ENCODE data around the gene ITCH.
"Not testable (repeated sequence)": the region's sequence is repeated elsewhere in the genome, so short reads cannot be mapped to it uniquely, and the experiment has no call there.

ITCH gene

DNA sequence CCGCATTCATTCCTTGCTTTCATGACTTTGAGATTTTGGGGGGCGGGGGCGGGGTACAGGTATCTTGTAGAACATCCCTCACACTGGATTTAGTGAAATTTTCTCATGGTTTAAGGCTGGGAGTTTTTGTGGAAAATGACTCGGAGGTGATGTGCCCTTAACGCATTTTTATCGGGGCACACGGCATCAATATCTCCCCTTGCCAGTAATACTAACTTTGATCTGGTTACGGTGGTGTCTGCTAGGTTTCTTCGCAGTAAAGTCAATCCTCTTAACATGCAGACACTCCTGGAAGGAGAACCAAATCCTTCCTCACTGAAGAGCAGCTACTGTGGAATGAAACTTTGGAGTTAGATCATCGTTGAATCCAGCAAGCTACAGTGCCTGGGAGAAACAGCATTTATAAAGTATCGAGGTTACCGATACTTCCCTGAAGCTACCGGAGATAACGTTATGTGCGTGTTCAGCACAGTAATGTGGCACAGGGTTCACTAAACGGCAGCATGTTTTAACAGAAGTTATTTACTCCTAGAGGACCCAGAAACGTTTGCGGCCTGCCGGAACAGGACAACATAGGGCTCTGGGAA lies 151.9 kb downstream of the ITCH start:
- no peak for DNase-seq

DNA sequence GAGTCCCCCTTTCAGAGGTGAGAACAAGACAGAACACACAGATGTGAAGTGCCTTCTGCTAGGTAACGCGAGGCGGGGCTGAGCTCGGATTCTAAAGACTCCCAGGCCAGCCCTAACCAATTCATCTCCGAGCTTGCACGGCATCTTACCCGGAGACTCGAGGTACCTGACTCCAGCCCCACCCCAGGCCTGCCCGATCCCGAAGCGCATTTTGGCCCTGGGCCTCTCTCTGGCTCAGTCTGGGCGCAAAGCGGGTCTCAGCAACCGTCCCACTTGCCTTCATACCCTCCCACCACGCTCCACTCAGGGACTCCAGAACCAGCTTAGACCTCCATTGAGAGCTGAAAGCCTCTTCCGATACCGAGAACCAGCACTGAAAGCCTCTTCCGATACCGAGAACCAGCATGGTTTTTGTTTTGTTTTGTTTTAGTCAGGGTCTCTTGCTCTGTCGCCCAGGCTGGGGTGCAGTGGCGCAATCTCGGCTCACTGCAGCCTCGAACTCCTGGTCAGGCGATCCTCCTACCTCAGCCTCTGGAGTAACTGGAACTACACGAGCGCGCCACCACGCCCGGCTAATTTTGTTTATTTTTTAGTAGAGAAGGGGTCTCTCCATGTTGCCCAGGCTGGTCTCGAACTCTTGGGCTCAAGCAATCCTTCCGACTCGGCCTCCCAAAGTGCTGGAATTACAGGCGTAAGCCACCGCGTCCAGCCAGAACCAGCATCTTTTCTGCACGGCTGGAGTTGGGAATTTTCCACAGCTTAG lies 152.6 kb downstream of the ITCH start:
- DNase-seq = peak; percentile 68

DNA sequence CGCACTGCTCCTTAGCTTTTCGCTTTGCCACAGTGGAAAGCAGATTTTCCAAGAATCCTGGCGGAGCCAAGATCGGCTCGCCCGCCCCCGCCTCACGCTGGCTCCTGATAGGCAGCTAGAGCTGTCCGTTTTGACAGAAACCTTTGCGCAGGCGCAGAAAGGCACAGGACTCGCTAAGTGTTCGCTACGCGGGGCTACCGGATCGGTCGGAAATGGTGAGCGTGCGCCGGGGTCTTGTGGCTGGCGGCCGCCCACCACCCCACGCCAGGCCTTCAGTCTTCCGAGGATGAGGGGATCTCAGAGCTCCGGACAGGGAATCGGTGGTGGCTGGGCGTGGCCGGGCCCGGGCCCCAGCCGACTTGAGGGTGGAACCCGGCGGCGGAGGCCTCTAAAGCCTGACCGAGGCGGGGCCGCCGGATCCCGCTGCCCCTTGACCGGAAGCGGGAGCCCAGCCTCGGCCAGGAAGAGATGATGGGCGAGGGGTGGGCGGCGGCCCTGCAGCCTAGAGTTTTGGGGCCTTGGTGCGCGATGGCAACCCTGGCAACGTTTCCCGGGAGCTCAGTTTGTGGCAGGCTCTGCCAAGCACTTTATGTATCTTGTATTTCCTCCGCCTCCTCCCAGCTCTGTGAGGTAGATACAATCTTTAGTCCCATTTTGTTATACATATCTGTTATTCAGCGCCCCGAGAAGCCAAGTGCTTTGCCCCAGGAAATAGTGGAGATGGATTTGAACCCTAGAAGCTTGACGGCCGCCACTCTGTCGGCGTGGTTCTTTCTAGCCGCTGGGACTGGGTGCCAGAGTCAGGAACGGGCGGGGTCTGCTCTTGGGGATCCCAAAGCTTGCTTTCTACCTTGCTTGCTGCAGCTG lies 153.4 kb downstream of the ITCH start, which contains the start of gene DYNLRB1:
Gene DYNLRB1, plus strand, starts transcription at position 176 of the 867 bp plus-strand sequence. Its CDS starts 37 bp downstream, at position 213.
- DNase-seq = peak; percentile 97

DNA sequence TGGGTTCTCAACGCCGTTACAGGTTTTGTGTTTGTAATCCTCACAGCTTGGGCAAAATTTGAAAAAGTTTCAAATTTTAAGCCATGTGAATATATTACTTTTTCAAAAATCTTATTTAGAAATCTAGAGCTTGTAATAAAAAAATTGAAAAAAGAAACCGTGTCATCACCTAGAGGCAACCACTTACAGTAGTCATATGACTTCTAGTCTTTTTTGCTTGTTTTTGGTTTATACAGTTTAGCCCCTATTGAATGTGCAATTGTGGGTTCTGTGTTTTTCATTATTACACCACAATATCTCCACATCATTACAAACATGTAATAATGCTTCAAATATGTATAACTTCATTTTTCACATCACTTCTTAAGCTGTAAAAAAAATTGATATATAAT lies 154.0 kb downstream of the ITCH start:
- no peak for DNase-seq

DNA sequence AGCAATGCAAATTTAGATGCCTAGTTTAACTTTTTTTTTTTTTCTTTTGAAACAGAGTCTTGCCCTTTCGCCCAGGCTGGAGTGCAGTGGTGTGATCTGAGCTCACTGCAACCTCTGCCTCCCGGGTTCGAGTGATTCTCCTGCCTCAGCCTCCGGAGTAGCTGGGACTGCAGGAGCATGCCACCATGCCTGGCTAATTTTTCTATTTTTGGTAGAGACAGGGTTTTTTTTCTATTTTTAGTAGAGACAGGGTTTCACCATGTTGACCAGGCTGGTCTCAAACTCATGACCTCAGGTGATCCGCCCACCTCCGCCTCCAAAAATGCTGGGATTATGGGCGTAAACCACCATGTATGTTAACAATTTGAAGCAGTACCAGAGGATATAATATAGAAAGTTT lies 155.8 kb downstream of the ITCH start:
- not testable (repeated sequence) for DNase-seq

DNA sequence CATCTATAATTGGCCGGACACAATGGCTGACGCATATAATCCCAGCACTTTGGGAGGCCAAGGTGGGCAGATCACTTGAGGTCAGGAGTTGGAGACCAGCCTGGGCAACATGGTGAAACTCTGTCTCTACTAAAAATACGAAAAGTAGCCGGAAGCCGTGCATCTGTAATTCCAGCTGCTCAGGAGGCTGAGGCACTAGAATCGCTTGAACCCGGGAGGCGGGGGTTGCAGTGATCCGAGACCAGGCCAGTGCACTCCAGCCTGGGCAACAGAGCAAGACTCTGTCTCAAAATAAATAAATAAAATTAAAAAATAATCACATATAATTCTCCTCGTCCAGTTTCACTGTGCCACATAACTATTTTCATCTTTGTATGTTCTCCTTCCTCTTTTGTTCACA lies 156.8 kb downstream of the ITCH start:
- not testable (repeated sequence) for DNase-seq

DNA sequence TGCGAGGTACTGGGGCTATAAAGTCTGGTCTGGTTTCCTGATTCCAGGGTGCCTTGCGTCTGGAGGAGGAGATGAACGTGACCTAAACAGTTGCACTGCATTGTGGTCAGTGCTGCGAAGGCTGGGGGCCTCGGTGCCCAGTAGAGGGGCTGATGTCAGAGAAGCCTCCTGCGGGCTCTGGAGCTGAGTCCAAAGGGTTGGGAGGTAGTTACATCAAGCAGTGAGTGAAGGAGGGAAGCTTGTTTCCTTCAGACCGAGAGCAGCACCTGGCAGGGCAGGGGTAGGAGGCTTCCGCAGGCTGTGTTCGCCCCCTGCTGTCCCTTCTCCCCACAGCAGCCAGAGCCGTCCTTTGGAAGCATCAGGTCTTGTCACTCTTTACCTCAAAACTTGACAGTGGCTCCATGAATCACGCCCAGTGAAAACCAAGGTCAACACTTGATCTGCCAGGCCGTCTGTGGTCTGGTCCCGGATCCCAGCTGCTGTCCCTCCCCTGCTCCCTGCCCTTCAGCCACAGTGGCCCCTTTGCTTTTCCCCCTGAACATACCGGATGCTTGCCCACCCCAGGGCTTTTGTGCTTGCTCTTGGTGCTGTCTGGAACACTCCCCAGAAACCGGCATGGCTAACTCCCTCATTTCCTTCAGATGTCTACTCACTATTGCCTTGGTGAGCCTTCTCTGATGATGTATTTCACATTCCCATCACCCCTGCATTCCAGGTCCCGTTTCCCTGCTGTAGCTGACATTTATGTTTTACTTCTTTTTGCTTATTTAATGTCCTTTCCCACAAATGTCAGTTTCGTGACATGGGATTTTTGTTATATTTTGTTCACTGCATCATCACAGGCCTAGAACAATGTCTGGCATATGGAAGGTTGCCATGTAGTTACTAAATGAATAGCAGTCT lies 160.1 kb downstream of the ITCH start:
- DNase-seq = peak; percentile 33

DNA sequence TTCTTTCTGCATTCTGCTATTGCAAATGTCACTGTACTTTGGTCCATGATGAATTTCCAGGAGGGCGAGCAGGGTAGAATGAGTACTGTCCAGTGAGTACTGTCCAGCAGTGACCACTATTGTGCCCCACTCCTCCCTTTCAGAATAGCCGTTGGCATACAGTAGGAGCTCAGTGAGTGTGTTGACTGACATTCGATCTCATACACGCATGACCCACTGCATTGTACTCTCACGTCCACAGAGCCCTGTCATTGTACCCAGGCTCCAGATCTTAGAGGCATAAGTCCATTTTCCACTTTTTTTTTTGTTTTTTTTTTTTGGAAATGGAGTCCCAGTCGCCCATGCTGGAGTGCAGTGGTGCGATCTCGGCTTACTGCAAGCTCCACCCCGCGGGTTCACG lies 161.4 kb downstream of the ITCH start:
- no peak for DNase-seq

DNA sequence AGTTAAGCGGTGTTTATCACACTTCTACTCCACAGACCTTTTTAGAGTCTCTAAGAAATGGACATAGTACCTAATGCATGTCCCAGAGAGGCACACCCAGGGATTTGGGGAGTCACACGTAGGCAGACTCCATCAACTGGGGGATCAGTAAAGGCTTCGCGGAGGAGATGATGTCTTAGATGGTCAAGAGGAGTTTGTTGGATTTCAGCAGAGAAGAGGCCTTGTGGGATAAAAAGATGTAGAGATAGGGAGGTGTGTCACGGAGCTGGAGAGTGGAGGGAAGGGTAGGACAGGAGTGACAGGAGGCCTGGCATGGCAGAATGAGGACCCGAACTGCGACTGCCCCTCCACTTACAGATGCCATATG lies 162.3 kb downstream of the ITCH start:
- DNase-seq = no peak

DNA sequence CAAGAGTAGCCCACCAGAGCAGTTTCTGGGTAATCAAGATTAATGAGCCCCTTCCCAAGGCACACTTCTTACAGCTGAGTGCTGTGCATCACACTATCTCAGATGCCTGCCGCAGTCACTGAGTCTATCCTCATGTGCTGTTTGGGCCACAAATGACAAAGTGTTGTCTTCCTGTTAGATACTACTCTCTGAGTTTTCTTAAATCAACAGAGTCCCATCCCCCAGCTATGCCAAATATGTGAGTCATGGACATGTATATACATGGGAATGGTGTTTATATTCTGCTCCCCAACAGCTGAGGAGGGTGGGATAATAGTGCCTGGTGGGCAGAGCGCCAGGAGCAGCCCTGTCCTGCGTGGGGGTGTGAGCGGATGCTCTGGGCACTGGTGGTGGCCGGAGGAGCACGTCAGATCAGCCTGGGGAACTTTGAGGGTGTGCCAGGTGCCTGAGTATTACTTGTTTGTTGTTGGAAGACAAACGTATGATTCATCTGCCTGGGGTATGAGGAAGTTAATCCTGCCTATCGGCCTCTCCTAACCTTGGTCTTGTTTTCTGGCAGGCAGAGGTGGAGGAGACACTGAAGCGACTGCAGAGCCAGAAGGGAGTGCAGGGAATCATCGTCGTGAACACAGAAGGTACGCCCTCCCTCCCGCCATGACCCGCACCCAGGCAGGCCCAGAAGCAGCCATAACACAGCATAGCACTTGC lies 162.8 kb downstream of the ITCH start:
- no peak for DNase-seq

DNA sequence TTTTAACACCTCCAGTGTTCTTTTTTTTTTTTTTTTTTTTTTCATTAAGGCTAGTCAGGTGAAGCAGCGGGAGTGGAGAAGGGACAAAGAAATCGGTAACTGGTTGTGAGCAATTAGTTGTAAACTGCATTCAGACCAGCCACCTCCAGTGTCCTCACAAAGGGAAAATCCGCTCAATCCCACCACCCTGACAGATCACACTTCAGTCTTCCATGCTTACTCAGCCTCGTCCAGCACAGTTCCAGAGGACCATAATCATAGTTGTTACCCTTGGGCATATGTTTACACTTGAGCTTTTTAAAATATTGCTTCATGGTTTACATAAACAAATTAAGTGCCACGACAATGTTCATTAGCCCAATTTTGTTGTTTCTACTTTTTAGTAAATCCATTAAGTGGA lies 163.4 kb downstream of the ITCH start:
- DNase-seq = no peak

DNA sequence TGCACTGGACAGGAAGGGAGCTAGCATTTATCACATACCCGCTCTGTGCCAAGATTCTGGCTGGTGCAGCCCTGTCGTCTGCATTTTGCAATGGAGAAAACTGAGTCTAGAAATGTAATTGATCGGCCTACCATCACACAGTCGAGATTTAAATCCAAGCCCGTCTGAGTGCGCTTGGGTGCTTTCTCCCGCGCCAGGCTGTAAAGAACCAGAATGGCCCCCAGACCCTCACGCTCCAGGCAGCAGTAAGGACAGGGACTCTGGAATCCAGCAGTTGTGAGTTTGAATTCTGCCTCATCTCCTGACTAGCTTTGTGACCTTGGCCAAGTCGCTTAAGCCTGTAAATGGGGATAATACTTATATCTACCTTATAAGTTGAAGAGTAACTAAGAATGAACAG lies 163.9 kb downstream of the ITCH start:
- DNase-seq = no peak

DNA sequence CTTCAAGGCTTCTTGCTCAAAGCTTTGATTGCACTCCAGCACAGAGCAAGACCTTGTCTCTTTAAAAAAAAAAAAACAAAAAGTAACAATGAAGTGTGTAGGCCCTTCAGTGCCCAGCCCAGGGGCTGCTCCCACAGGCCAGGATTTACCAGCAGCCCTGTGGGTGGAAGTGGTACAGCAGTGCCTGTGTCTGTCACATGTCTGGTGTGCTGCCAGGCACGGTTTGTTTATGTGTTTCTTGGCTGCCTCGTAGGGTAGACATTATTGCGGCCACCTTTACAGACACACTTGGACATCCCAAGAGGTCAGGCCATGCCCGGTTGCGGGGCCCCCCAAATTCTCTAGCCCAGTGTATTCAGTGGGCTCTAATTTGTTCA lies 165.8 kb downstream of the ITCH start:
- DNase-seq = no peak

DNA sequence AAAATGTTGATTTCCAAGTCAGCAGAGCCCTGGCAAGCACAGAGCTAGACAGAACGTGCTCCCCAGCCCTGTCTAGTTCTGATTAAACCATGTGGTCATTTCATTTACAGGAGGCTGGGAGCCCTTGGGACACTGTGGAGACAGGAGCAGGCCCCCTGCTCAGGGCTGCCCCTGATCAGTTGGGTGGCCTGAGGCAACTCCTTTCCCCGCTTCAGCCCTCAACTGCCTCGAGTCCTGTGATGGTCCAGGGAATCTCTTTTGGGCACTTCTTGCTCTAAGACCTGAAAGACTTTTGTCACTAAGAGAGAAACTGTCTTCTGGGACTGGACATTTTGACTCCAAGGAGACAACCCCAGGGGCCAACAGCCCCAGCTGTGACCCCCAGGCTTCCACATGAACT lies 166.7 kb downstream of the ITCH start:
- DNase-seq = no peak

DNA sequence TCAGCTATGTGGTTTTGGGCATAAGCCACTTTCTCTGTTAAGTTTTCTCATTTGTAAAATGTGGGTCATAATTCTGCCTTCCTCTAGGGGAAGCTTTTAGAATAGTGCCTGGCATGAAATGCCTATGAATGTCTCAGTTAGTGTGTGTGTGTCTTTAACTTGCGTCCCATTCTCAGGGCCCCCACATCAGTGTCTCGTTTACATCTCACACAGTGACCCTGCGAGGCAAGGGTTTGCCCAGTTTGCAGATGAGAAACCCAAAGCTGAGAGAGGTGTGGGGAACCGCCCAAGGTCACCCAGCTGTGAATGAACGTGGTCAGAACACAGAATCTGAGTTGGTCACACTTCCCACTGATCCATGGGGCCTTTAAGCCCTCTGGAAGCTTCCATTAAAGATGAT lies 167.3 kb downstream of the ITCH start:
- DNase-seq = no peak

DNA sequence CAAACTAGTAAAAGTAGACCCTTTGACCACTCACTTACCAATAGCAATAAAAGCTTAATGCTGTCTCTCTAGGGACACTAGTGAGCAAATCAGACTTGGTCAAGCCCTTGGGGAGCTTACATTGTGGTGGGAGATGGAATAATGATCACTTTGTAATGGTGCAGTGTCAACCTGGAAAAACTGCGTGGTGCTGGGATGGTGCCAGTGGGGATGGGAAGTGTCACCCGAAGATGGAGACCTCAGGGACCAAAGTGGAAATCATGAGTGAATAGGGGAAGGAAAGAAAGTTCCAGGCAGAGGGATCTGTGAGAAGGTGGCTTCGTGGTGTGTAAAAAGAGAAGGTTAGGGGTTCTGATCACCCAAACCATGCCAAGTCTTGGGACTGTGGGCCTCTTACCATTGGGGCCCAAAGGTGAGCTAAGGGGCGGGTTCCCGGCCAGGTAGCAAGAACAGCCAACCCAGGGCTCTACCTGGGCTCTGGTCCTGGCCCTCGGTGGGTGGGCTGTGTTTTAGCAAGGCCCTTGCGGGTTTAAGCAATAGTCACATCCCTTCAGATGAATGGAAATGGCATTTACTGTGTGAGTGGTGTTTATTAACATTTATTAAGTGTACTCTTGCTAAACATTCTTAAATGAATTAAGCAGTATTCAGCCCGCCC lies 168.7 kb downstream of the ITCH start:
- no peak for DNase-seq

DNA sequence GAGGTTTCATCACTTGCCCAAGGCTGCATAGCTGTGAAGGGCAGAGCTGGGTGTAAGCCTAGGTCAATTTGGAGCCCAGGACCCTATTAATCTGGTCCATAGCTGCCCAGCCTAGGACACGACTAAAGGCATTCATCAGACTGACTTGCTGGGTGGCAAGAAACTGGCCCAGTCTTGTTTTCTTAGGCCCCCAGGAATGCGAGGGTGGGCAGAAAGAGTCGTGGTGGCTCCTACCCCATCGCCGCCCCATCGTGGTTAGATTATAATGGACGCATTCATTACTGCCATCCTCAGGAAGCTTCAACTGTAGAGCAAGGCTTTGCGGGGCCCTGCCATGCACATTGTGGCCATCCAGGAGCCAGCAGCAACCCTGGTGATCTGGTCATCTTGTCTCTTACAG lies 169.2 kb downstream of the ITCH start:
- no peak for DNase-seq

DNA sequence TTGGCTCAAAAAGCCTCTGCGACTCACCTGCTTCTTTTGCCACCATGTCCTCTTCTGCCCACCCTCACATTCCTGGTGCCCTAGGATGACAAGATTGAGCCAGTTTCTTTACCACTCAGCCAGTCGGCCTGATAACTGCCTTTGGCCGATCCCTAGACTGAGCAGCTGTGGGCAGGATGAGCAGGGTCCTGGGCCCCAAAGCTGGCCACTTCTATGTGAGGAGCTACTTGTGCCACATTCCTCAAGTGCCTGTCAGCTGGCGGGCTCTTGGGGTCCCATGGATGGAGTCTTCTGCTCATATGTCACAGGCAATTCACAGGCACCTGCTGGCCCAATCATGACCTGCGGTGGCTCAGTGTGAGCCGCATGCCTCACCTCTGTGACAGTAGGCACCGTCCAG lies 169.7 kb downstream of the ITCH start:
- DNase-seq = no peak

DNA sequence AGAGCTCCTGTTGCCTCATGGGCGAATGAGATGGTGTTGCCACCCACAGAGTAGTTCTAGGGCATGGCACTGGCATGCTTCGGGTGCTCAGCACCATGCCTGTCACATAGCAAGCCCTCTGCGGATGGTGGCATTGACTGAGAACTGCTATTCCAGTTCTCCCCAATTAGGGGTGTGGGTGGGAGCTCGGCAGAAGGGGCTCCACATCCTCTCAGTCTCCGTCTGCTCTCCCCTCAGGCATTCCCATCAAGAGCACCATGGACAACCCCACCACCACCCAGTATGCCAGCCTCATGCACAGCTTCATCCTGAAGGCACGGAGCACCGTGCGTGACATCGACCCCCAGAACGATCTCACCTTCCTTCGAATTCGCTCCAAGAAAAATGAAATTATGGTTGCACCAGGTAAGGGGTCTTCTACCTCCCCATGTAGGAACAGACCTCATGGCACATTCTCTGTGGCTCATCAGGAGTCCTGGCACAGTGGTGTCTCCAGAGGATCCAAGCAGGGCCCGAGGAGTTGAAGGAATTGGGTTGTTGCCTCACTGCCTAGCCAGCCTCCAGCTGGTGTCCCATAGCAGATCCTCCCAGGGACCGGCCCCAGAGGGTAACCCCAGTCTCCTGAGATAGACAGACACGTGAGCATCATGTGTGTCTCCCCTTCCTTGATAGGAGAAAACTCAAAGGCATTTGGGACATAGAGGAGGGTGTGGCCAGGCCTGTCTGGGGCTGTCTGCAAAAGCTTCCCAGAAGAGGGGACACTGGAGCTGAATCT lies 171.5 kb downstream of the ITCH start:
- DNase-seq = no peak

DNA sequence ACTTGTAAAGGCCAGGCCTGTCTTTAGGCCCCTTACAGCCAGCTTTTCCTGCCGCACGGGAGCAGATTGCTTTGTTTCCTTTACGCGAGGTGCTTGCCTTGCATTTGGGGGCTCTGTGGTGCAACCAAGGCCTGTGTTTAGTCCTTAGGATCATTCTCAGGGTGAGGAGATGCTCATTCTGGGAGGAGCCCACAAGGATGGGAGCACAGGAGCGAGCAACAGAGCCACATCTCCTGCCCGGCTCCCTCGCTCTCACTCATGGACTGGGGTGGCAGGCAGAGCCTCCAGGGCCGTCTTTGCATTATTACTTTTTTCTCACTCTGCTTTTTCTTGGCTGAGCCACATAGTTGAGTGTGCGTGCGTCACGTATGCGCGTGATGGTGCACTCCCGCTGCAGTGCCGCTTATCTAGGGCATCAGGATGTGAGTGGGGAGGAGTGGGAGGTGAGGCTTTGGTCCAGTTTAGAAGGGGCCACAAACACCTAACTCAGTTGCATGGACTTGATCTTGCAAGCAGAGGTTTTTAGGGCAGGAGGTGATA lies 172.3 kb downstream of the ITCH start:
- DNase-seq = no peak

DNA sequence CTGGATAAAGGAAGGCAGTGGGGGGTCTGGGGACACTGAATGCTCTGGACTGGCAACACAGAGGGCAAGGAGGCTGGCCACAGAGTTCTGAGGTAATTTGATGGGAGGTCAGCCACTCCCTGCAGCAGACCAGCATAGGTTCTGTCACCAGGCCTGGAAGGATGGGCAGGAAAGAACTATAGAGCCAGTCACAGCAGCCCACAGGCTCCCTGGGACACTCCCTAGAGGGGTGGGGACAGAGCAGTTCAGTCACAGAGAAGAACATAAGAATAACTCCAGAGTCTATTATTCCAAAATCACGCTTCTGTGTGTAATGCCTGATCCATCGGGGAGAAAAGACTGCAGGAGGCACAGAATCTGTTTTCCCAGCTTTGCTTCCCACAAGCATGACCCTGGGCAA lies 172.8 kb downstream of the ITCH start:
- DNase-seq = no peak
